NCI-H748 (cell line): ENCODE measurements around the gene NAP1L4.
A peak's percentile ranks its signal among the peaks of the same experiment; 100 is the strongest.
"Not testable (repeated sequence)": the region's sequence is repeated elsewhere in the genome, so short reads cannot be mapped to it uniquely, and the experiment has no call there.

Source experiments
- DNase-seq: peaks from one replicate; lab custom pipeline; 2025; ENCODE audit not compliant: unreplicated experiment; lab: John Stamatoyannopoulos, UW

The NAP1L4 gene

DNA sequence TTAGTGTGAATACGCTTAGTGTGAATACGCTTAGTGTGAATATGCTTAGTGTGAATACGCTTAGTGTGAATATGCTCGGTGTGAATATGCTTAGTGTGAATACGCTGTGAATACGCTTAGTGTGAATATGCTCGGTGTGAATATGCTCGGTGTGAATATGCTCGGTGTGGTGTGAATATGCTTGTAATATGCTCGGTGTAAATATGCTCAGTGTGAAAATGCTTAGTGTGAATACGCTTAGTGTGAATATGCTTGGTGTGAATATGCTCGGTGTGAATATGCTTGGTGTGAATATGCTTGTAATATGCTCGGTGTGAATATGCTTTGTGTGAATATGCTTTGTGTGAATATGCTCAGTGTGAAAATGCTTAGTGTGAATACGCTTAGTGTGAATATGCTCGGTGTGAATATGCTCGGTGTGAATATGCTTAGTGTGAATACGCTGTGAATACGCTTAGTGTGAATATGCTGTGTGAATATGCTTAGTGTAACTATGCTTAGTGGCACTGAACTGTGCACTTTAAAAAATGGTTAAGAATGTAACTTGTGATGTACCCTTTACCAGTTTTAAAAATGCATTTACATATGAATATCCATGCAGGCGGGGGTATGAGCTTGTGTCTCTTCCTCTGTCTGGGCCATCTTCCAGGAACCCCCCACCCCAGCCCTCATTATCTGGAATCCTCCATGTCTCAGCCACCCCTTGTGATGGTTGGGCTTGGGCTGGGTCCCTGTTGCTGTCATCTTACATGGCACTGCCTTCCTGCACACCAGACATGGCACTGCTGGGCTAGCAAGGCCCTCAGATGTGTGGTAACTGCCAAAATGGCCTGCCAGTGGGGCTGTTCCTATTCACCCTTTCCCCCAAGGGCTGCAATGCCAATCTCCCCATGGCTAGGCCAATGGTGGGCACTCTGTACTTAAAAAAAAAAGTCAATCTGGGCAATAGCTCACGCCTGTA lies 53.4 kb downstream of the NAP1L4 start:
- not testable (repeated sequence) for DNase-seq

GRCh38 chr11:2937641-2938457 lies 54.3 kb downstream of the NAP1L4 start:
- not testable (repeated sequence) for DNase-seq

DNA sequence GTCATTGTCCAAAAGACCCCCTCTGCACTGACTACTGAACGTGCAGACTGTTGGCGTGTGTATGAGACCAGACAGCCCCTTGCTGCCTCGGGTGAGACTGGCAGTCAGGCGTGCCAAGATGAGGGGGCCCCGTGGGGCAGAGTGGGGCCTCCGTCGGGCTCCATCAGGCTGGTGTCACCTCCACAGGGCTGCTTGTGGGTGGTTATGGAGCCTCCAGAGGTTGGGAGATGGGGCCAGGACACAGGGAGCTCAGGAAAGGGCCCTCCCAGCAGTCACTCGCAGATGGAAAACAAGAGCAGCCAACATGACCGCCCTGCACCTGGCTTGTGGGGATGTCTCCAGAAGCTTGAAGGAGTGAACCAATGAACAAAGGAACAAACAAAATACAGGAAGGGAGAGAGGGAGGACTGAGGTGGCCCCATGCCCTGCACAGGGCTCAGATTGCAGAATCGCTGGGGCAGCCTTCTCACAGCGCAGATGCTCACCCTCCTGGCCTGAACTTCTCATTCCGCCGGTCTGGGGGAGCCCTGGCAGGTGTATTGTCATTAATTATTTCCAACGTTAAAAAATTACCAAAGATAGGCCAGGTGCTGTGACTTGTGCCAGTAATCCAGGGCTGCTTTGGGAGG lies 57.4 kb downstream of the NAP1L4 start:
- no peak for DNase-seq

DNA sequence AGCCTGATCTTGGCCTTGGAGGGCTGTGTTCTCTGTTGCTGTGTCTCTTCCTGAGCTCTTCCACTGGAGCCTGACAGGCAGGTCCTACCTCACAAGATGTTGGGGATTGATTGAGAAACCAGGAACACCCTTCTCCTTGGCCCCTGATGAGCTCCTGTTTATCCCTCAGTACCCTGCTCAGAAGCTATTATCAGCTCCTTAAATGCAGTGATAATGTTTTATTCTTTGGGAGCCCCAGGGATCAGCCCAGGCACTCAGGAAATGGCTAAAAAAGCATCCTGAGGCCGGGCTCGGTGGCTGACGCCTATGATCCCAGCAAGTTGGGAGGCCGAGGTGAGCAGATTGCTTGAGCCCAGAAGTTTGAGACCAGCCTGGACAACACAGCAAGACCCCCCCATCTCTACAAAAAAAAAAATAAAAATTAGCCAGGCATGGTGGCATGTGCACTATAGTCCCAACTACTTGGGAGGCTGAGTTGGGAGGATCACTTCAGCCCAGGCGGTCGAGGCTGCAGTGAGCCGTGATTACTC lies 58.0 kb downstream of the NAP1L4 start:
- DNase-seq, result no peak

DNA sequence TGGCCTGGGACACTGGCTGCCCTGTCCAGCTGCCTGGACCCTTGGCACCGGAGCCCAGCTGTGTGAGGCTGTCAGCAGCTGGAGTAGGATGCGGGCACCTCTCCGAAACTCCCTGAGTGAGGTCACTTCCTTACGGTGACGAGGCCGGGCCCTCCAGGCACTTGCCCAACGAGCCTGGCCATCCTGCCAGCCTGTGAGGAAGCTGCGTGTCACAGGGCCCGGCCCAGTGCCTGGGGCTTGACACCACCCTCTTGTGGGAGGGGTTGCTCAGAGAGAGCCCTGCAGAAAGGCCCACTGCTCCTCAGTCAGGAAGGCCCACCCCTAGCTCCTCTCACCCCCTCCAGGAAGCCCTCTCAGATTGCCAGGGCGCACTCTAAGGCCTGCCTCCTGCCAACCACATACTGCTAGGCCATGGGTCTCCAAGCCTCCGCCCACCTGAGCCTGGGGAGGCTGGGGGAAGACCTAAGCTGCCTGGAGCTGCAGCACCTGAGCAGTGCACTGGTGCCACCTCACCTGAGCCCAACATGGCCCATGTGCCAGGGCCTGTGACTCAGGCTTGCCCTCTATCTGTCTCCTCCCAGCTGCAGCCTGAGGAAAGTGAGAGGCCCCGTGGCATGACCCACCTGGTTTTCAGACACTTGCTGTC lies 58.6 kb downstream of the NAP1L4 start:
- no peak for DNase-seq

DNA sequence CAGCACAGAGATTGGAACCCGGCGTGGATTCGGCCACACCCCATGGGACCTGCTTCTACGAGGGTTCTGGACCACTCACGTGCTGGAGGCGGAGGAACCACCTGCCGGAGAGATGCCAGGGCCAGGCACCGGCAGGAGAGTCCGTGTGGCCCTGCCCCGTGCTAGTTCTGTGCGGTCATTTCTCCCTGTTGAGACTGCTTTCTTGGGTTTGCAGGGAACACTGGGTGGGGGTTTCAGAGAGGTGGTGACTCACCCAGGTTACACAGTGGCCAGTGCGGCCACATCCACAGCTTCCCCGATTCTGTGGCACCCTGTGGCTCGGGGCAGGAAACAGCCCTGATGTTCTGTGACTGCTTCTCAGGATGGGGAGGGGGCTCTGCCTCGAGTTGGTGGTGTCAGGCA lies 59.3 kb downstream of the NAP1L4 start:
- DNase-seq, result no peak

DNA sequence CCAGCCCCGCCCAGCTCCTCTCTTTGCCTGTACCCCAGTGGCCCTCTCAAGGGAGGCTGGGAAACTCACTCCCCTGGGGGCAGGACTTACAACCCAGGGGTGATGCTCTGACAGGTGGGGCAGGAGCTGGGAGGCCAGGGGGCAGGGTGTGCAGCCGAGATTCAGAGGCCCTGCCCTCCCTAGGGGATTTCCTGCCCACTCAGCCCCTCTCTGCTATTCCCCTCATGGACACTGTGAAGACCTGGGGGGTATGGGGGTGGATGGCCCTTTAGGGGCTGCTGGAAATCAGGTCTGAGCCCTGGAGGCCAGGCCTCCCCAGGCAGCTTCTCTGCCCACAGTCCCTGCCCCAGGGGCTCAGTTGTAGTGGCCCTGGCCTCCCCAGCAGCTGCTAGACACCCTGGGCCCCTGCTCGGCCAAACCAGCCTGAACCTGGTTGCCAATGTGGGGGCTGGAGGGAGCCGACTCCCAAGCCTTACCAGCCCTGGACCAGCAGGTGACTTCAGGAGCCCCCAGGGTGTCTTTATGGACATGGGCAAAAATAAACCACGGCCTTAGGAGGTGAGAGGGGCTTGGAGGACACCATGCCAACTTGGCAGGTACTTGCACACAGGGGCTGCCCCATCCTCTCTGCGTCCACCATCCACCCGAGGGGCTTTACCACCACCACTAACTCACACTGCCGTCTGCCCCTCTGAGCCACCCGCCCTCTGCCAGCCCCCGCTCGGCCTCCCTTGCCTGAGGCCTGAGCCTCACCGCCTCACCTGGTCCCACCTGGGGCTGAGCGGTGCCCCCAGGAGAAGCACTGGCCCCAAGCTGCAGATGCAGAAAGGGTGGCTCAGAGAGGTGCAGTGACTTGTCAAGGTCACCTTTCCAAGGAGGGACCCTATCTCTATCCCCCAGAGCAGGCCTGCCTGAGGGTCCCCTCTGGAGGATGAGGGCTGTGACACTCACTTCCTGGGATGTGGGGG lies 60.1 kb downstream of the NAP1L4 start:
- no peak for DNase-seq

- DNase-seq, result no peak
Observed at GRCh38 chr11:2931420-2931746, 60.7 kb downstream of the NAP1L4 start.

GRCh38 chr11:2930704-2931419 lies 61.3 kb downstream of the NAP1L4 start:
- peak; percentile 82 for DNase-seq

DNA sequence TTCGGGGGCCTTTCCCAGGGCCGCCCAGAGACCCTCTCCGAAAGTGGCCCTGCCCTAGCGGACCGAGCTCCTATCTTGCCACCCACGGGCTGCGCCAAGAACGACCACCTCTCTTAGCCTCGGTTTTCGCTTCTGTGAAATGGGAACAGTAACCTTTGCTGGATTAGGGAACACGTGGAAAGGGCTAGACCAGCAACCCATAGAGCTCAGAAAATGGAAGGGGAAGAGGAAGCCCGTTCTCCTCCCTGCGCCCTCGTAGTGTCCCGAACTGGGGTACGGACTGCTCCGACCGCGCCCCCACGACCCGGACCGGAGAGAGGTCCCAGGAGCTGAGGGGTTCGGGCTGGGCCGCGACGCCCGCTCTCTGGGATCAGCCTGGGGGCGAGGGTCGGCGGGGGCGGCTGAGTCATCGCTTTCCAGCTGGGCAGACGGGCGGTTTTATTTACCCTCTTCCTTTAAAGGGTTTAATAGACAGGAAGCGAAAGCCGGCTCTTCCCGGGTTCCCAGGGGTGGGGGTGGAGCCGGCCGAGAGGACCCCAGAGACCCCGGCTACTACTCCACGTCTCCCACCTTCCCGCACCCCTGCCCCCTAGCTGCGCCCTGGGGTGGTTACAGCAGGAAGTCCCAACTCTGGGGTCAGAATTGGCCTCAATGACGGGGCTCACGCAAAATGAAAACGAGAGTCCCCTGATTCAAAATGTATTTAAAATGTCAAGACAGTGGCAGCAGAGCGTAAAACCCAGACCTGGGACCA lies 62.0 kb downstream of the NAP1L4 start:
- peak; percentile 63 for DNase-seq

- DNase-seq, result peak; percentile 45
Observed at GRCh38 chr11:2929531-2929949, 62.6 kb downstream of the NAP1L4 start.

GRCh38 chr11:2928605-2929530 lies 63.3 kb downstream of the NAP1L4 start, which contains the start of gene PHLDA2:
Gene PHLDA2 (minus strand): TSS chr11:2929420. CDS start chr11:2929364, 56 bp downstream.
- DNase-seq, result peak; percentile 76

DNA sequence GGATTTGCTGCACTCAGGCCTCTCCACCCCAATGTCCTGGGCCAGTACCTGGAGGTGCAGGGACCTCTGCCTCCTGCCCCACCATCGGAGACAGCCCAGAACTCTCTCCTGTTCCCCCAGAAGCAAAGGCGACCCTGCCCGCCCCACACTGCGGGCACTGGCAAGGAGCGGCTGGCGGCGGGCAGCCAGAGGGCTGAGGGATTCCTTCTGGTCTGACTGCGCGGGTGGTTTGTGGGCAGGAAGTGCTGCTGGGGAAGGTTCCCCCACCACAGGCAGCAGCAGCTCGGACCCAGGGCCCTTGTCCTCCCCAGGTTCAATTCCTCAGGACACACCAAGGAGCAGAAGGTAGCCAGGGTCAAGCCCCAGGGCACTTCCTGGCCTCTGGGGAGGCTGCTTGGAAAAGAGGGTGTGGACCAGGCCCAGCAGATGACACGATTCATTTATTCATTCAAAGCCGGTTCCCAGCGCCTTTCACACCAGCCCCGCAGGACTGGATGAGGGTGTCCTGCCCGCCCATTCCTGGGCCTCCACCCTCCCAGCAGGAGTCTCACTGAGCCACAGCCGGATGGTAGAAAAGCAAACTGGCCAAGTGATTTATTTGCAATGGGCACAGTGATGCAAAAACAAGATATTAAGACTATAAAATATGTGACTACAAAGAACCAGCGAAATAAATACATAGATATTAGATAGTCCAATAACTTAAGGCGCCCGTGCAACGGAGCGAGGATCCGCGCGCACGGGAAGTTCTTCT lies 64.1 kb downstream of the NAP1L4 start:
- peak; percentile 42 for DNase-seq

DNA sequence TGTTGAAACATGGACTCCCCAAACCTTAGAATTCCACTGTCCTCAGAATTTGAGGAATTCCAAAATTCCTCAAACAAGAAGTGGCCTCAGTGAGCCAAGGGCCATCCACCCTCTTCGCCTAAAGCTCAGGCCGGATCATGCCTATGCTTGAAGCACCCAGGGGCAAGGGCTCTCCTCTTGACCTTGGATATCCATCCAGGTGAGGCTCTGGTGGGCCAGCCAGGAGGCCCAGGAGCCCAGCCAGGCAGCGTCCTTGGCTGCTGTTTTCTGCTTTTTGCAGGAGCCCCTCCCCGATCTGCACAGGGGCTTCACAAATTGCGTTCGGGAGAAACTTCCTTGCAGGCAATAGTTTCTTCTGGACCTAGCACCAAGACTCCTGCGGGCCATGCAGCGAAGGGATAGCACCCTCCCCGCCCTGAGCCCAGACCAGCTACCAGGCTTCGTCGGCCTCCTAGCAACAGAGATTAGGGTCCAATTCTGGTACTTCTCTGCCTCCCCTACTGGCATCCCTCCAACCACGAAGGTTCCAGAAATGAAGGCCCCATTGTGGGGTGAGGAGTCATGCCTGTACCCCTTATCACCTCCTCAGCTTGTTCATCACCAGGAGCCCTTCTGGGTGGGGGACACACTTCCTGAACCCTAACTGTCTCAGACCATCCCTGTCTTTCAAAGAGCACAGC lies 64.9 kb downstream of the NAP1L4 start:
- DNase-seq, result no peak

DNA sequence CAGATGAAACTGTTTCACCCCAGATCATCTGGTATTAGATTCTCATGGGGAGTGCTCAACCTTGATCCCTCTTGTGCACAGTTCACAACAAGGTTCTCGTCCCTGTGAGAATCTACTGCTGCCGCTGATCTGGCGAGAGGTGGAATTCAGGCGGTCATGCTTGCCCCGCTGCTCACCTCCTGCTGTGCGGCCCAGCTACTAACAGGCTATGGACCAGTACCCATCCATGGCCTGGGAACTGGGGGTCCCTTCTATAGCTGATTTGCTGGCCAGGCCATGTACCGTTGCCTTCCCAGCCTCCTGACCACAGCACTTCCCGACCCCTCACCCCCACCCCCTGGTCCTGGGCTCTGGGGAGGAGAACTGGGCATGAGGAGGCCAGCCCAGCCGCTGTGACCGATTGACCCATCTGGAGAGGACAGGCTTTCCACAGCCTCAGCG lies 65.5 kb downstream of the NAP1L4 start:
- DNase-seq, result no peak
